Kidney capillary endothelial cell (primary cell): ENCODE results near the gene DNAJC11.
A peak's percentile ranks its signal among the peaks of the same experiment; 100 is the strongest.
"Not testable (repeated sequence)": the region's sequence is repeated elsewhere in the genome, so short reads cannot be mapped to it uniquely, and the experiment has no call there.

Experiments used
- DNase-seq: peaks from one replicate; pipeline ENCODE4 v3.0.0-alpha.2; 2018; ENCODE audit warnings: low spot score

Gene DNAJC11

GRCh38 chr1:6651909-6652308 is 49.7 kb downstream of the DNAJC11 start:
- DNase-seq: no peak

- DNase-seq: no peak
Observed at GRCh38 chr1:6648556-6648955, 53.1 kb downstream of the DNAJC11 start.

GRCh38 chr1:6646499-6647148 is 55.0 kb downstream of the DNAJC11 start:
- DNase-seq: peak; percentile 46

- DNase-seq: no peak
Observed at GRCh38 chr1:6645018-6645417, 56.6 kb downstream of the DNAJC11 start.

- DNase-seq: not testable (repeated sequence)
Observed at GRCh38 chr1:6640867-6641266, 60.7 kb downstream of the DNAJC11 start.

- DNase-seq: no peak
Observed at GRCh38 chr1:6638226-6638625, 63.4 kb downstream of the DNAJC11 start.

- no peak for DNase-seq
Observed at GRCh38 chr1:6637770-6638169, 63.8 kb downstream of the DNAJC11 start.

- not testable (repeated sequence) for DNase-seq
Observed at GRCh38 chr1:6636778-6637177, 64.8 kb downstream of the DNAJC11 start.

- DNase-seq: no peak
Observed at GRCh38 chr1:6635910-6636760, 65.5 kb downstream of the DNAJC11 start.

GRCh38 chr1:6635161-6635909 is 66.3 kb downstream of the DNAJC11 start:
- no peak for DNase-seq

GRCh38 chr1:6634371-6635052 is 67.1 kb downstream of the DNAJC11 start:
- peak; percentile 26 for DNase-seq

GRCh38 chr1:6632588-6633514 is 68.8 kb downstream of the DNAJC11 start:
- DNase-seq: no peak

- DNase-seq: no peak
Observed at GRCh38 chr1:6631058-6631457, 70.6 kb downstream of the DNAJC11 start.

- DNase-seq: no peak
Observed at GRCh38 chr1:6630027-6630426, 71.6 kb downstream of the DNAJC11 start.

- DNase-seq: no peak
Observed at GRCh38 chr1:6628971-6629479, 72.6 kb downstream of the DNAJC11 start.

GRCh38 chr1:6627841-6628545 is 73.6 kb downstream of the DNAJC11 start:
- DNase-seq: no peak

- DNase-seq: no peak
Observed at GRCh38 chr1:6627031-6627430, 74.6 kb downstream of the DNAJC11 start.

- peak; percentile 29 for DNase-seq
Observed at GRCh38 chr1:6625584-6626149, 75.9 kb downstream of the DNAJC11 start.

GRCh38 chr1:6624710-6625583 is 76.7 kb downstream of the DNAJC11 start, which contains the start of gene THAP3:
Gene THAP3 (plus strand): TSS chr1:6624868. CDS start chr1:6625219, 351 bp downstream.
- peak; percentile 78 for DNase-seq
